K562 treated with DMSO at 1 percent for 48 hours (cell line): ENCODE measurements around the gene CLN3. TPM values are rescaled to one million over a fixed set of nuclear protein-coding genes. Genes with fewer than 3 reads are reported as not detected.

Source experiments
- total RNA-seq: library from RNA; unstranded; fragments of 300-600 nt; gene quantifications from 2 replicates; pipeline ENCODE4 v1.2.3, GENCODE V29; 2022; ENCODE audit warnings: low replicate concordance; ENCODE audit errors: extremely low read depth

CLN3 gene
- total RNA-seq: not detected in 2 replicates

DNA sequence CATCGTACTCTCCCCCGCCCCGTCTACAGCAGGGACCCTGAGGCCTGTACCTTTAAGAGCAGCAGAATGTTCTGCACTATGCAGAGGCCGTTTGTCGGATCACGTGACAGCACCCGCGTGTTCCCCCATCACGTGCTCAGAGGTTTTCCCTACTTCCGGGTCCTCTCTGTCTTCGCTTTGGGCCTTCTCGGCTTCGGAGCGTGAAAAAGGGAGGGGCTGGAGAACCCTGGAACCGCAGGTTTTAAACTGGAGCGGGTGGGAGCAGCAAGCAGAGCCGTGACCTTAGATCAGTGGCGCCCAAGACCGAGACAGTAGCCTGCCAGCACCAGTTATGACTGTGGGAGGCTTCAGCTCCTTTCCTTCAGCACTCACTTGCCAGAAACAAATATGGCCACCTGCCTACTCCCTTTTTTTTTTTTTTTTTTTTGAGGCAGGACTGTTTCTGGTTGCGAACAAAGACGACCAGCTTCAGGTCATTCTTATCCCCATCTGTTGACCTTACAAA is at the start of gene CLN3:
Gene CLN3, minus strand, starts transcription at position 105 of the 505 bp plus-strand sequence. CDS start 315 bp downstream, outside the sequence.

DNA sequence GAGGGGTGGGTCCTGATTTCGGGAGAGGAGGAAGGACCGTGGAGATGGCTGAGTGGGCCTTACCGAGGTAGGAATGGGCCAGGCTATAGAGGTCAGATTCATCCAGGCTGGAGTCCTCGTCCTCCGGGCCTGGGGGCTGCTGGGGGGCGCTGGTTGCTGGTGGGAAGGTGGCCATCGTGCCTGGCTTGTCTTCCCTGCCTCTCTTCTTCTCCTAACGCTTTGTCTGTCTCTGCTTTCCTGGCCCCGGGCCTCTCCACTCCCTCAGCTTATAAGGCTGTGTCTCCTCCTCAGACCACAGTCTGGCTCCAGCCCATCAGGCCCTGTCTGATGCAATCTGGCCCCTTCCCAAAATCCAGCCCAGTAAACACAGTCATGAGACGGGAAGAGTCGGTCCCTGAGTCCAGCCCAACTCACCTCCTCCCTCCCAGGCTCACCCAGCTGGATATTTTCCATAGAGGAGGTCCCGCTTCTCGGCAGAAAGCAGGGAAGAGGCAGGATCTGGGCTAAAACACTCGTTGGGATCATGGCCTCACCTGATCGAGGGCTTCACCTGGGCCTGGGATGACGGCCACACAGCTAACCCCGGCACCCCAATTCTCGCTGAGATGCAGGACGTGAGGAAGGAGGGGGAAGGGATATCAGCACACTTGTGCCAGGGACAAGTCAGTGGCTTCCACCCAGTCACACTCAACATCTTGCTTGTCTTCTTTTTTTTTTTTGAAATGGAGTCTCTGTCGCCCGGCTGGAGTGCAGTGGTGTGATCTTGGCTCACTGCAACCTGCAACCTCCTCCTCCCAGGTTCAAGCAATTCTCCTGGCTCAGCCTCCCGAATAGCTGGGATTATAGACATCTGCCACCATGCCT is 47.1 kb upstream of the CLN3 start, which contains the start of gene NUPR1:
Gene NUPR1, minus strand, starts transcription at position 242 of the 864 bp plus-strand sequence. Its CDS starts 67 bp downstream, at position 175.

DNA sequence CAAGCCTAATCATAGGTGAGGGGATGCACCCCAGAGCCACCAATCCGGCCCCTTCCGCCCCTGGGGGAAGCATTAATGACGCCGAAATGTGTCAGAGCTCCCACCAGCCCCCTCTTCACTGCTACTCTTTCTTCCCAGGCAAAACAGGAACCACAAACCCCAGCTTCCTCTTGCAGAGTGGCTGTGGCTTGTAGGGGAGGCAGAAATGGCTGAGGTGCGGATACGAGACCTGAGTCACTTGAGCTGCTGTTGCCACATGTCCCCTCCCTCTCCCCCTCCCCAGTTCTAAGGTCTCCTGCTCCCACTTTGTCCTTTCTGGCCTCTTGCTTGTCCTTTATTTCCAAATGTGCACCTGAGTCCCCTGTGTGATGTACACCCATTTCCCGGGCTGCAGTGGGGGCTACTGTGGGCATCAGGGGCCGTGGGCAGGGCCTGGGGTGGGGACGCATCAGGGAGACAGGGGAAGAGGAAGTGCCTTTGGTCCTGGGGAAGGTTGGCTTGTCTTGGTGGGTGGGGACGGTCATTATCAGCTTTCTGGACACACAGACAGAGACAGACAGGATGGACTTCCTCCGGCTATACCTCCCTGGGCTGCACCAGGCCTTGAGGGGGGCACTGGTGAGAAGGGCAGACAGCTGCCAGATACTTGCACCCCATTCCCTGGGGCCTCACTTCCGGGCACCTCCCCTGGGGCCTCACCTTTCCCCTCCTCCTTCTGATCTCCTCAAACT is 2.4 kb upstream of the CLN3 start, which contains the start of gene APOBR:
Gene APOBR, plus strand, starts transcription at position 523 of the 731 bp plus-strand sequence. Its CDS starts 39 bp downstream, at position 562.

Other genes starting within 250 kb of the CLN3 start
- not detected in 2 replicates for gene SBK1, start 199.5 kb downstream of the CLN3 start, total RNA-seq
- gene NPIPB6, start 128.6 kb downstream of the CLN3 start, total RNA-seq: not detected in 2 replicates
- gene EIF3CL, start 88.2 kb downstream of the CLN3 start, total RNA-seq: 282 TPM in 1 of 2 replicates, not detected in the other
- not detected in 2 replicates for gene NPIPB7, start 19.7 kb downstream of the CLN3 start, total RNA-seq
- gene APOBR, start 2.6 kb upstream of the CLN3 start, total RNA-seq: not detected in 2 replicates
- not detected in 2 replicates for gene IL27, start 14.8 kb upstream of the CLN3 start, total RNA-seq
- not detected in 2 replicates for gene NUPR1, start 46.9 kb upstream of the CLN3 start, total RNA-seq
- not detected in 2 replicates for gene SGF29, start 61.8 kb upstream of the CLN3 start, total RNA-seq
- not detected in 2 replicates for gene SULT1A2, start 105.0 kb upstream of the CLN3 start, total RNA-seq
- not detected in 2 replicates for gene SULT1A1, start 118.0 kb upstream of the CLN3 start, total RNA-seq
- not detected in 2 replicates for gene NPIPB8, start 146.0 kb upstream of the CLN3 start, total RNA-seq
- gene EIF3C, start 219.4 kb upstream of the CLN3 start, total RNA-seq: not detected in 2 replicates